Activated B cell treated with CpG ODN at 0.5 μM for 24 hours (primary cell): Measurements from ENCODE around the gene RFTN1. TPM values are rescaled to one million over a fixed set of nuclear protein-coding genes. Genes with fewer than 3 reads are reported as not detected.

Experiments
- ATAC-seq: fragments of 200-7000 bp; cut with Tn5 transposase; one replicate; pipeline ENCODE4 v1.10.0; 2021; ENCODE audit warnings: low read depth, mild to moderate bottlenecking, moderate library complexity
- CTCF ChIA-PET: fragments of 350-600 bp; sonication (Branson Sonifier 250); formaldehyde crosslinking; loops from one replicate; lab custom pipeline; 2021; ENCODE audit warnings: antibody characterized with exemption; lab: Charles Lee
- POLR2A ChIA-PET: fragments of 350-600 bp; sonication (Branson Sonifier 250); formaldehyde crosslinking; loops from one replicate; lab custom pipeline; 2021; ENCODE audit warnings: antibody characterized with exemption; lab: Charles Lee
- DNase-seq: peaks from one replicate; pipeline ENCODE4 v3.0.0; 2022
- H3K27ac Mint-ChIP-seq: one replicate; pipeline ENCODE4 v1.8.0; 2020; ENCODE audit warnings: mixed read lengths
- H3K27me3 Mint-ChIP-seq: one replicate; pipeline ENCODE4 v1.8.0; 2021; ENCODE audit warnings: mixed read lengths
- H3K36me3 Mint-ChIP-seq: one replicate; pipeline ENCODE4 v1.8.0; 2021; ENCODE audit warnings: low read depth, mixed read lengths
- H3K4me1 Mint-ChIP-seq: one replicate; pipeline ENCODE4 v1.8.0; 2021; ENCODE audit warnings: mixed read lengths
- H3K4me3 Mint-ChIP-seq: one replicate; pipeline ENCODE4 v1.8.0; 2020; ENCODE audit warnings: mild to moderate bottlenecking, mixed read lengths
- H3K9me3 Mint-ChIP-seq: one replicate; pipeline ENCODE4 v1.8.0; 2020; ENCODE audit warnings: mixed read lengths
- intact Hi-C: fragments of 100-400 bp; cut with micrococcal nuclease; formaldehyde crosslinking; loops from one replicate; pipeline ENCODE4 v1.15.1; 2024
- total RNA-seq: library from RNA; stranded (reverse); gene quantifications from 2 replicates; pipeline ENCODE4 v1.2.3, GENCODE V29; 2022
- TF ChIP-seq, protein P1 (sequence below): fragments of 200-600 bp; IDR thresholded peaks from one replicate; pipeline ENCODE4 v1.8.0; 2022; ENCODE audit warnings: antibody characterized with exemption, mild to moderate bottlenecking

RFTN1 gene
- total RNA-seq, 1 donor from 2014 or later, result 365 TPM

DNA sequence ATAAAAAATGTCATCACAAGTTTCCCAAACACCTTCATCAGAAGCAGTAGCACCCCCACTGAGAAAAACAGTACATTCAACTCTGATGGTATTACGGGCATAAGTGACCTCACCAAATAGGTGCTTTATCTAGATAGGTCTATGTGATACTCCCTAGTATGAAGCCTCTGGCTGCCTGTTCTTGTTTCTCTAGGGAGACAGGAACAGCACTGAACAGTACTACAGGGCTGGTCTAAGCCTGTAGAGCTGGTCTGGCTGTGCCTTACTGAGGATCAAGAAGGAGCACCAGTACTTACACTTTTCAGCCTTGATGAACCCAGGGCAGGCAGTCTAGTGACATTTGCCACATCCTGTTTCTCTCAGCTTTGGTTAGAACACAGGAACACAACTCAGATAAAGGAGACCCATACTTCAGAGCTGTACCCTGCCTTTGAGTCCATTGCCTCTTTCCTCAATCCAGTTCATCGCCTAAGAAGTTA lies 212.6 kb downstream of the RFTN1 start:
- no peak for DNase-seq
- CTCF ChIA-PET, result interaction anchor here (1.0 to 1.7 kb wide), 3 partner anchors 11 to 211 kb away, joined by 3 to 5 read pairs (median 5); no protein-coding TSS in a partner anchor
- H3K36me3 Mint-ChIP-seq, result peaks cover 65% of the 10 kb centered on the region
- H3K9me3 Mint-ChIP-seq, result no peaks in the 10 kb centered on the region
- TF ChIP-seq, protein P1, sequence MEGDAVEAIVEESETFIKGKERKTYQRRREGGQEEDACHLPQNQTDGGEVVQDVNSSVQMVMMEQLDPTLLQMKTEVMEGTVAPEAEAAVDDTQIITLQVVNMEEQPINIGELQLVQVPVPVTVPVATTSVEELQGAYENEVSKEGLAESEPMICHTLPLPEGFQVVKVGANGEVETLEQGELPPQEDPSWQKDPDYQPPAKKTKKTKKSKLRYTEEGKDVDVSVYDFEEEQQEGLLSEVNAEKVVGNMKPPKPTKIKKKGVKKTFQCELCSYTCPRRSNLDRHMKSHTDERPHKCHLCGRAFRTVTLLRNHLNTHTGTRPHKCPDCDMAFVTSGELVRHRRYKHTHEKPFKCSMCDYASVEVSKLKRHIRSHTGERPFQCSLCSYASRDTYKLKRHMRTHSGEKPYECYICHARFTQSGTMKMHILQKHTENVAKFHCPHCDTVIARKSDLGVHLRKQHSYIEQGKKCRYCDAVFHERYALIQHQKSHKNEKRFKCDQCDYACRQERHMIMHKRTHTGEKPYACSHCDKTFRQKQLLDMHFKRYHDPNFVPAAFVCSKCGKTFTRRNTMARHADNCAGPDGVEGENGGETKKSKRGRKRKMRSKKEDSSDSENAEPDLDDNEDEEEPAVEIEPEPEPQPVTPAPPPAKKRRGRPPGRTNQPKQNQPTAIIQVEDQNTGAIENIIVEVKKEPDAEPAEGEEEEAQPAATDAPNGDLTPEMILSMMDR, result no peak
- no peaks in the 10 kb centered on the region for H3K27me3 Mint-ChIP-seq
- H3K4me1 Mint-ChIP-seq, result peaks cover 41% of the 10 kb centered on the region
- peak overlapping the region; percentile 35 for H3K4me3 Mint-ChIP-seq
- POLR2A ChIA-PET, result interaction anchor here (0.6 to 1.1 kb wide), 5 partner anchors 9 to 1148 kb away, joined by 3 to 4 read pairs (median 3); partner anchors contain the start of genes DPH3 and OXNAD1
- intact Hi-C loops, result no loop called here
- peak; percentile 63 for ATAC-seq
- H3K27ac Mint-ChIP-seq, result peak overlapping the region; percentile 53

DNA sequence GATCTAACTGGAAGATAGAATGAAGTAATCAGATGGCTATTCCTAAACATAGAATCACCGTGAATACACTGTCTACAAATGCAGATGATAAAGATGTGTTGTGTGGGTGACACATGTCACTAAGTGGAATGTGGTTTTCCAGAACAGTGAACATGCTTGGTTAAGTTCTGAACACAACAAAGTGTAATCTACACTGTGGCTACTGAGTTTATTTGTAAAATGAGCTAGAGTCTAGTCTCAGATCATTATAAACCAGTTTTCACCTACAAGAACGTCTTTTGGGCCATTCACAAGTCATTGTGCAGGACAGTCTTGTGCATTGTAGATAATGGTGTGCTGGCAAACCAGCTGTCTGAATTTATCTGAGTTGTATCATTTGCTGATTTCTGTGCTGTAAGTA lies 213.2 kb downstream of the RFTN1 start:
- ATAC-seq (peak; percentile 51), DNase-seq (no peak)
- H3K36me3 Mint-ChIP-seq, result peaks cover 71% of the 10 kb centered on the region
- POLR2A ChIA-PET, result interaction anchor here (1.0 to 1.1 kb wide), 3 partner anchors 8 to 211 kb away, joined by 3 to 4 read pairs (median 3); partner anchors contain the start of genes DPH3 and OXNAD1
- H3K9me3 Mint-ChIP-seq, result no peaks in the 10 kb centered on the region
- TF ChIP-seq, protein P1, result no peak
- H3K4me1 Mint-ChIP-seq, result peaks cover 47% of the 10 kb centered on the region
- intact Hi-C loops, result no loop called here
- no peaks in the 10 kb centered on the region for H3K27me3 Mint-ChIP-seq
- CTCF ChIA-PET, result interaction anchor here (1.0 to 1.7 kb wide), 3 partner anchors 10 to 212 kb away, joined by 3 to 5 read pairs (median 5); no protein-coding TSS in a partner anchor
- H3K27ac Mint-ChIP-seq, result no peak overlapping the region
- H3K4me3 Mint-ChIP-seq, result no peak overlapping the region

DNA sequence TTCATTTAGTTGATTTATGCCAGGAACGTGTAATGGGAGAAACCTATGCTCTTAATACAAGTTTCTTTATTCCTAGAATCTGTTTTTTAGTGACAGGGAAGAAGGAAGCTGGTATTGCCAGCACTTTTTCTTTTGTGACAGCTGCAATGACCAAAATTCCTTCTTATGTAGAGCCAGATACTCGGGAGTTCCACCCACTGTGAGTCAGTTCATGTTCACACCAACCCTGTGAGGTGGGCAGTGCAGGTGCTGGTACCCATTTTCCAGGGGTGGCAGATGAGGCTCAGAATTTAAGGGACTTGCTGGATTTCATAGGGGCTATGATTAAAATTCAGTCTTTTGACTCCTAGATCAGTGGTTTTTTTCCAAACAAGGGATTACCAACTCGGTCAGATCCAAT lies 213.8 kb downstream of the RFTN1 start:
- TF ChIP-seq, protein P1, result no peak
- H3K27me3 Mint-ChIP-seq, result no peaks in the 10 kb centered on the region
- ChIA-PET CTCF (no interaction called here), POLR2A (interaction anchor here (0.6 to 1.0 kb wide), 3 partner anchors 8 to 212 kb away, joined by 3 to 5 read pairs (median 3); no protein-coding TSS in a partner anchor)
- H3K9me3 Mint-ChIP-seq, result no peaks in the 10 kb centered on the region
- DNase-seq (no peak), ATAC-seq (no peak)
- H3K27ac Mint-ChIP-seq, result no peak overlapping the region
- peaks cover 50% of the 10 kb centered on the region for H3K4me1 Mint-ChIP-seq
- H3K4me3 Mint-ChIP-seq, result no peak overlapping the region
- peaks cover 69% of the 10 kb centered on the region for H3K36me3 Mint-ChIP-seq
- intact Hi-C loops, result no loop called here

DNA sequence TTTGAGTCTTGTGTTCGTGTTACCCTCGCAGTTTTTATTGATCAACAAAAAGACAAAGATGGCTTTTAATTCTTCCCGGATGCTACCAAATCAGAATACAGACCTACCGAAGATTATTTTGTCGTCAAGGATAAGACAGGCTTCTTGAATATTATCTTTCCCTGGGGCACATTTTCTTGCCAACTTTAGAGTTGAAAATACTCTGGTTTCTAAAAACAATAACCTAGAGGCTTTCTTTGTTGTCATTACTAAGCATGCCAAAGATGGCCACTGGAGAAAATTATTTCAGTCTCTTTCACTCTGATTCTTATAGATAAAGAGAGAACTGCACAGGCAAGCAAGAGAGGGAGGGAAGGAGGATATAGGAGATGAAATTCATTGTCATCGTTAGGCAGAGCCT lies 214.6 kb downstream of the RFTN1 start:
- no peak overlapping the region for H3K4me3 Mint-ChIP-seq
- H3K9me3 Mint-ChIP-seq, result no peaks in the 10 kb centered on the region
- ChIA-PET POLR2A (no interaction called here), CTCF (no interaction called here)
- DNase-seq (no peak), ATAC-seq (no peak)
- intact Hi-C loops, result no loop called here
- H3K27me3 Mint-ChIP-seq, result no peaks in the 10 kb centered on the region
- H3K27ac Mint-ChIP-seq, result no peak overlapping the region
- H3K36me3 Mint-ChIP-seq, result peaks cover 64% of the 10 kb centered on the region
- H3K4me1 Mint-ChIP-seq, result peaks cover 52% of the 10 kb centered on the region
- TF ChIP-seq, protein P1, result no peak

DNA sequence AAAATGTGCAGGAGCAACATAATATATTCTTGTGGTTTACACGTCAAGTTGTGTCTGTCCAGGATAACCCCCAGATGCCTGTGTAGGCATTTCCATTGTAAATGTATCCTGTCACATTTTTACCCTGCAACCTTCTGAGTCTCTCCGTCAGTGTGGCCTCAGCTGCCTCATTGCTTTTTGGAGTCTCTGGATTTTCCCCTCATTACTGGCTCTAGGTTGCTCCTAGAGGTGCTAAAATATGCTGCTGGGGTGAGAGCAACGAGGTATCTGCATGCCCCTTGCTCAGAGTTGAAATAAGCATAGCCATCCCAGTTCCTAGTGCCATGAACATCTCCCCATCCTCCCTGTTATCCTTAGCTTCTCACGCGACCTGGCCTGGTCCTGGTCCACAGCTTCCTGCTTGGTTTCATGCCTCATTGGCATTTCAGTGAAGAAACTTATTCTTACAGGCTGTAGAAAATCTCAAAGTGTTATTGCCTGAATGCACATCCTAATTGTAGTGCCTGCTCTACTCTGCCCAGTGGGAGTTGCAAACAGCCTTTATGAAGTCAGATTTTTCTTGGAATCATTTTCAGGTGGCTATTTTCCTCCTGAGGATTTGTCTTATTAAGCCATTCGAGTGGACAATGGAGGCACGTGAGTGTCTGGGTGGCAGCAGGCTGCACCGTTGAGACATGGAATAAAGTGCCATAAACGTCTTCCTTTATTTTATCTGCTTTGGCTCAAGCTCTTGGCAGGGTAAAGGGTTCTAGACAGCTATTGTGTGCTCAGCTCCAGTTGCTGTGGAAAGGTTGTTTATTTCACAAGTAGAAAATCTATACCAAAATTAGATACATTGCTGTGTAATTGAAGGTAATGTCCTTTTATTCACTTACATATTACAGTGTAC lies 215.3 kb downstream of the RFTN1 start:
- TF ChIP-seq, protein P1, result no peak
- no peak for ATAC-seq
- ChIA-PET CTCF (no interaction called here), POLR2A (interaction anchor here (0.6 kb wide), 1 partner anchor 190 kb away, joined by 7 read pairs; no protein-coding TSS in a partner anchor)
- Mint-ChIP-seq H3K9me3 (no peaks in the 10 kb centered on the region), H3K36me3 (peaks cover 66% of the 10 kb centered on the region), H3K4me3 (no peak overlapping the region), H3K4me1 (peaks cover 51% of the 10 kb centered on the region), H3K27ac (no peak overlapping the region), H3K27me3 (no peaks in the 10 kb centered on the region)
- intact Hi-C loops, result no loop called here
- no peak for DNase-seq
